ENCODE results near the gene PA2G4.
"Not testable (repeated sequence)": the region's sequence is repeated elsewhere in the genome, so short reads cannot be mapped to it uniquely, and the experiment has no call there.

The PA2G4 gene

GRCh38 chr12:56110571-56110970, 6.2 kb downstream of the PA2G4 start:
- H3K36me3 ChIP-seq (ENCODE audit: control insufficient read depth in 2 of 2, insufficient read depth in 2 of 2, low read length in 2 of 2), result peaks cover 49 to 64% of the 10 kb centered on the region in 2 donors
- no peak overlapping the region for H3K9ac ChIP-seq (ENCODE audit: low read depth in 1 of 2, low read length in 2 of 2)
- peaks cover 8 to 10% of the 10 kb centered on the region in 2 donors for H3K4me1 ChIP-seq (ENCODE audit: control insufficient read depth in 2 of 2, insufficient read depth in 2 of 2, low read length in 2 of 2)
- no peak overlapping the region for H3K27ac ChIP-seq (ENCODE audit: low read depth in 2 of 2, low read length in 2 of 2)
- no peaks in the 10 kb centered on the region for H3K9me3 ChIP-seq (ENCODE audit: control insufficient read depth in 2 of 2, low read length in 2 of 2)
- H3K4me3 ChIP-seq (ENCODE audit: low read length in 2 of 2), result no peak overlapping the region
- H3K27me3 ChIP-seq (ENCODE audit: control insufficient read depth in 2 of 2, insufficient read depth in 2 of 2, low read length in 2 of 2), result no peaks in the 10 kb centered on the region

DNA sequence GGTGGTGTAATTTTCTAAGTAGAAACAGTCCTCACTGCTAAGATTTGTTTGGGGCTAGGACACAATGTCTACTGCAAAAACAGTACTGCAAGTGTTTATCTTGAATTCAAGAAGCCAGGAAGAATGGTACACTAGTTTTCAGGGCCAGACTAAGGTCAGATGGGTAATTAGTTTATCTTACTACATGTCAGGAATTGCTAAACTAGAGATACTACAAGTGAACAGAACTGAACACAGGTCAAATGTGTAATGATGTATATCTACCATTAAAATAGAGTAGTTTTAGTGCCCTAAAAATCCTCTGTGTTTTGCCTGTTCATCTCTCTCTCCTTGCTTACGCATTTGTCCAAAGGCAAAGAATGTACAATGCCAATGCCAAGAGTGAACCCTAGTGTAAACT, 9.7 kb downstream of the PA2G4 start:
- H3K9me3 ChIP-seq (ENCODE audit: control insufficient read depth in 2 of 2, low read length in 2 of 2), result no peaks in the 10 kb centered on the region
- no peak overlapping the region for H3K4me3 ChIP-seq (ENCODE audit: low read length in 2 of 2)
- H3K36me3 ChIP-seq (ENCODE audit: control insufficient read depth in 2 of 2, insufficient read depth in 2 of 2, low read length in 2 of 2), result peaks cover 28 to 42% of the 10 kb centered on the region in 2 donors
- H3K27me3 ChIP-seq (ENCODE audit: control insufficient read depth in 2 of 2, insufficient read depth in 2 of 2, low read length in 2 of 2), result no peaks in the 10 kb centered on the region
- H3K27ac ChIP-seq (ENCODE audit: low read depth in 2 of 2, low read length in 2 of 2), result no peak overlapping the region
- no peak overlapping the region for H3K9ac ChIP-seq (ENCODE audit: low read depth in 1 of 2, low read length in 2 of 2)
- peaks cover 9 to 12% of the 10 kb centered on the region in 2 donors for H3K4me1 ChIP-seq (ENCODE audit: control insufficient read depth in 2 of 2, insufficient read depth in 2 of 2, low read length in 2 of 2)

GRCh38 chr12:56115329-56115728, 11.0 kb downstream of the PA2G4 start:
- H3K36me3 ChIP-seq (ENCODE audit: control insufficient read depth in 2 of 2, insufficient read depth in 2 of 2, low read length in 2 of 2), result peaks cover 21 to 31% of the 10 kb centered on the region in 2 donors
- peaks cover 18 to 20% of the 10 kb centered on the region in 2 donors for H3K4me1 ChIP-seq (ENCODE audit: control insufficient read depth in 2 of 2, insufficient read depth in 2 of 2, low read length in 2 of 2)
- H3K9me3 ChIP-seq (ENCODE audit: control insufficient read depth in 2 of 2, low read length in 2 of 2), result no peaks in the 10 kb centered on the region
- H3K4me3 ChIP-seq (ENCODE audit: low read length in 2 of 2), result peak overlapping the region; percentile 82 to 92
- peak overlapping the region in 1 of 2 donors; percentile 96 for H3K27ac ChIP-seq (ENCODE audit: low read depth in 2 of 2, low read length in 2 of 2)
- no peaks in the 10 kb centered on the region for H3K27me3 ChIP-seq (ENCODE audit: control insufficient read depth in 2 of 2, insufficient read depth in 2 of 2, low read length in 2 of 2)
- H3K9ac ChIP-seq (ENCODE audit: low read depth in 1 of 2, low read length in 2 of 2), result peak overlapping the region; percentile 91 to 99

DNA sequence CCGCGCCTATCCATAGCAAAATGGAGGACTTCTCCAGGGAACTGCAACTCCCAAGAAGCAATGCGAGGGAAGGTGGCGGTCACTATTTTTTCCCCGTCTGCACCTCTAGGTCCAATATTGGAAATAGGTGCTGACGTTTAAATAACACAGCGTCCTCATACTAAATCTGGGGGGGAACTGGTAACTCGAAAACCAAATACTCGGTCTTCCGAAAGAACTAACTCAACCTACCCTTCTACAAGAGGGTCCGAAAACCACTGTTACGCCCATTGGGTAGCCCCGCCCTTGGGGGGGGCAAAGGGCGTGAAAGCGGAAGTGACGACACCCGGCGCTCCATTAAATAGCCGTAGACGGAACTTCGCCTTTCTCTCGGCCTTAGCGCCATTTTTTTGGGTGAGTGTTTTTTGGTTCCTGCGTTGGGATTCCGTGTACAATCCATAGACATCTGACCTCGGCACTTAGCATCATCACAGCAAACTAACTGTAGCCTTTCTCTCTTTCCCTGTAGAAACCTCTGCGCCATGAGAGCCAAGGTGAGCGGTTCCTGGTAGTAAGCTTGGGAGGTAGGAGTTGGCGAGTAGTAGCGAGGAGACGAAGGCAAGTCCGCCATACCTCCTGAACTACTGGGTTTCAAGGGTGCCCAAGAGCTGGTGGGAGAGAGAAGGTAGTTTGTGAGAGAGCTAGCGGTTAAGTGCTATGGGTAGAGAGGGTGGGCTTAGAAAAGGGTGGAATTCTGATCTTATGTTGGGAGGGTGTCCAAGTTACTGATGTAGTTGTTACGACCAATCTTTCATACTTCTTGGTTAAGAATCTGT, 12.1 kb downstream of the PA2G4 start, which contains the start of gene RPL41:
RPL41 (plus strand) TSS at position 367 of the 815 bp plus-strand sequence.
- Histone ChIP-seq H3K36me3 (ENCODE audit: control insufficient read depth in 2 of 2, insufficient read depth in 2 of 2, low read length in 2 of 2) (peaks cover 17 to 32% of the 10 kb centered on the region in 2 donors), H3K27ac (ENCODE audit: low read depth in 2 of 2, low read length in 2 of 2) (peak within 1 kb of the TSS; percentile 94 to 96), H3K27me3 (ENCODE audit: control insufficient read depth in 2 of 2, insufficient read depth in 2 of 2, low read length in 2 of 2) (no peaks in the 10 kb centered on the region), H3K9ac (ENCODE audit: low read depth in 1 of 2, low read length in 2 of 2) (peak within 1 kb of the TSS; percentile 91 to 99), H3K4me3 (ENCODE audit: low read length in 2 of 2) (peak within 1 kb of the TSS; percentile 82 to 92), H3K9me3 (ENCODE audit: control insufficient read depth in 2 of 2, low read length in 2 of 2) (no peaks in the 10 kb centered on the region), H3K4me1 (ENCODE audit: control insufficient read depth in 2 of 2, insufficient read depth in 2 of 2, low read length in 2 of 2) (peaks cover 18 to 20% of the 10 kb centered on the region in 2 donors)

- not testable (repeated sequence) for H3K27me3 ChIP-seq (ENCODE audit: control insufficient read depth in 2 of 2, insufficient read depth in 2 of 2, low read length in 2 of 2); H3K9me3 ChIP-seq (ENCODE audit: control insufficient read depth in 2 of 2, low read length in 2 of 2)
- Histone ChIP-seq H3K27ac (ENCODE audit: low read depth in 2 of 2, low read length in 2 of 2) (peak overlapping the region; percentile 95 to 96), H3K4me1 (ENCODE audit: control insufficient read depth in 2 of 2, insufficient read depth in 2 of 2, low read length in 2 of 2) (peaks cover 18 to 20% of the 10 kb centered on the region in 2 donors), H3K4me3 (ENCODE audit: low read length in 2 of 2) (peak overlapping the region; percentile 87 to 92), H3K9ac (ENCODE audit: low read depth in 1 of 2, low read length in 2 of 2) (peak overlapping the region; percentile 97 to 99), H3K36me3 (ENCODE audit: control insufficient read depth in 2 of 2, insufficient read depth in 2 of 2, low read length in 2 of 2) (peaks cover 12 to 30% of the 10 kb centered on the region in 2 donors)
Measured at GRCh38 chr12:56117082-56117706, 12.8 kb downstream of the PA2G4 start.

DNA sequence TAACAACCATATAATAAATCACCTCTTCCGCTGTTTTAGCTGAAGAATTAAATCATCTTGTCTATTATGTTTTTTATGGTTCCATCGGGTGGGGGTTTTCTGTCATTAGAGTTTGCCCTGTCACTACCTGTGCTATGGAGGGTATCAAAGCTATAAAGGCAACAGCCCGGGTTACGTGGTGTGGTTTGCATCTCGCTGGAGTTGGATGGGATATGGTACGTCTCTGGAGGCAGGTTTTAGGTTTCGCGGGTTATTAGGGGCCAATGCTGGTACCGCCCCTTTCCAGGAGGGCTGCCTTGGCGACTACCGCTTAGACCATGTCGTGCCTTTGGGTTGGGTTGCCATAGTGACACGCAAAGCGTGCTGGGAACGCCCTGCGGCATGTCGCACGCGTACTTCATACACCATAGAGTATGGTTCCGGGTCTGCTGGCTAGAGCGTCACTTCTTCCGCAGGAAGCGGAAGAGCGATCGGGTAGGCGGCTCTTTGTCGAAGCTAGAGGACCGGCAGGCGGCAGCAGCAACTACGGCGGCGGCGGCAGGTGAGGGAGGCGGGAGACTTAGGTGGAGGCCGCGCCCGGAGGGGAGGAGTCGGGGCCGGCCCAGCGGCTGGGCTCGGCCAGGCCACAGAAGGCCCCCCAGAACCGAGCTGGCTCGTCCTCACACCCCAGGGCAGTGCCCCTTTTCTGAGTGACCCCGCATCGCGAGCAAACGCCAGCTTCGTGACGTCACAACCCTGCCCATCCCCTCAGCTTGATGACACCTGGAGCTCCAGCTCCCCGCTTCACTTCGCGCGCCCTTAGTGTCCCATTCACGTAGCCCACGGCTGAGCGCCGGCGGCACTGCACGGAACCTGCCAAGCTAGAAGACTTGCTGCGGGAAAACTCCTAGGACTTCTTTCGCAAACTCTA, 13.7 kb downstream of the PA2G4 start, which contains the start of gene ZC3H10:
ZC3H10 (plus strand) TSS at position 489 of the 910 bp plus-strand sequence. CDS start 2,297 bp downstream, outside the sequence.
- H3K4me3 ChIP-seq (ENCODE audit: low read length in 2 of 2), result peak within 1 kb of the TSS; percentile 87 to 92
- H3K9ac ChIP-seq (ENCODE audit: low read depth in 1 of 2, low read length in 2 of 2), result peak within 1 kb of the TSS; percentile 97 to 99
- peaks cover 11 to 27% of the 10 kb centered on the region in 2 donors for H3K36me3 ChIP-seq (ENCODE audit: control insufficient read depth in 2 of 2, insufficient read depth in 2 of 2, low read length in 2 of 2)
- H3K27me3 ChIP-seq (ENCODE audit: control insufficient read depth in 2 of 2, insufficient read depth in 2 of 2, low read length in 2 of 2), result no peaks in the 10 kb centered on the region
- peak within 1 kb of the TSS; percentile 95 to 96 for H3K27ac ChIP-seq (ENCODE audit: low read depth in 2 of 2, low read length in 2 of 2)
- peaks cover 18 to 20% of the 10 kb centered on the region in 2 donors for H3K4me1 ChIP-seq (ENCODE audit: control insufficient read depth in 2 of 2, insufficient read depth in 2 of 2, low read length in 2 of 2)
- H3K9me3 ChIP-seq (ENCODE audit: control insufficient read depth in 2 of 2, low read length in 2 of 2), result no peaks in the 10 kb centered on the region

DNA sequence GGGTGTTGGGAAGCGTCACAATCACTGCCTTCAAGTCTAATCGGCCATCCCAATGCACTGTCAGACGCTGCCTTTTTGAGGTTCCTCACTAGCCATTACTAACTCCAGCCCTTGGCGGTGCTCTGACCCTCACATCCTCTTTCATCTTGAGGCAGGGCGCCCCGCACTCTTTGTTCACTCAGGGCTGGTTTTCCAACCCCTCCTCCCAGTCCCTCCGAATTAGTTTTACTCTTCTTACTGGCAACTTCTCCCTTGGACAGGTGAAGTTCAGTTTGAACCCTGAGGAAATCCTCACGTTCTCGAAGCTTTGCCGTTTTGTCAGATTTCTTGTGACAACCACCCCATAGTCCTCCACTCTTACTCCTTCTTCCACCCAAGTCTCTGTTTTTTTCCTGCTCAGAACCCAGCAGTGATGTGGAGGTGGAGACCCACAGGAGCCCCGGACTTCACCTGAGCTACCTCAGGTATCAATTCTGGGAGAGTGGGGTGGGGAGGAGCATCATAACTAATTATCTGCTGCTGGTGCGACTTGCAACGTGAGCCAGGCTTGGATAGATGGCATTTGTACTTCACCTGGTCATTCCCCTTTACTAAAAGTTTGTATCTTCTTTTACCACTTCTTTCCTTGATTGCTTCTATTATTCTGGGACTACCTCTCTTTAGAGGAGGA, 14.5 kb downstream of the PA2G4 start:
- H3K4me1 ChIP-seq (ENCODE audit: control insufficient read depth in 2 of 2, insufficient read depth in 2 of 2, low read length in 2 of 2), result peaks cover 18 to 20% of the 10 kb centered on the region in 2 donors
- H3K27ac ChIP-seq (ENCODE audit: low read depth in 2 of 2, low read length in 2 of 2), result peak overlapping the region; percentile 95 to 96
- H3K27me3 ChIP-seq (ENCODE audit: control insufficient read depth in 2 of 2, insufficient read depth in 2 of 2, low read length in 2 of 2), result no peaks in the 10 kb centered on the region
- peaks cover 8 to 22% of the 10 kb centered on the region in 2 donors for H3K36me3 ChIP-seq (ENCODE audit: control insufficient read depth in 2 of 2, insufficient read depth in 2 of 2, low read length in 2 of 2)
- no peaks in the 10 kb centered on the region for H3K9me3 ChIP-seq (ENCODE audit: control insufficient read depth in 2 of 2, low read length in 2 of 2)
- peak overlapping the region; percentile 82 to 87 for H3K4me3 ChIP-seq (ENCODE audit: low read length in 2 of 2)
- peak overlapping the region; percentile 75 to 97 for H3K9ac ChIP-seq (ENCODE audit: low read depth in 1 of 2, low read length in 2 of 2)

DNA sequence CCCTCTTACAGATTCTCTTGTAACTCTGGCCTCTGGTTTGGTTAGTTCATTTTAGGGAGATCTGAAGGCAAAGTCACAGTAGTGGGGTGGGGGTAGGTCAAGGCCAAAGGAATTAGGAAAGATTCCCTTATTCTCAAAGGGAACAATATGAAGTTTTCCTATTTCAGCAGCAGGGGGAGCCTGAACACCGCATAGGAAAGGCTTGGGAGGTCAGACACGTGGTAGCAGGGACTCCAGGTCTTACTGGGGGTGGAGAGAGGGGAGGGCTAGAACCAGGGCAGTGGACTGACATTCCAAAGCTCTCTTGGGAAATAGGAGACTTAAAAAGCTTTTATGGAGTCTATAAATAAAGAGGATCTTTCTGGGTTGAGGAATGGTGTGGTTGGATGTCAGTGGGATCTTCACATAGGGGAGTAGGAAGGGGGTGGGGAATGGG, 15.0 kb downstream of the PA2G4 start:
- Histone ChIP-seq H3K9me3 (ENCODE audit: control insufficient read depth in 2 of 2, low read length in 2 of 2) (no peaks in the 10 kb centered on the region), H3K4me3 (ENCODE audit: low read length in 2 of 2) (peak overlapping the region; percentile 82 to 87), H3K27ac (ENCODE audit: low read depth in 2 of 2, low read length in 2 of 2) (peak overlapping the region; percentile 35 to 96), H3K4me1 (ENCODE audit: control insufficient read depth in 2 of 2, insufficient read depth in 2 of 2, low read length in 2 of 2) (peaks cover 18 to 20% of the 10 kb centered on the region in 2 donors), H3K36me3 (ENCODE audit: control insufficient read depth in 2 of 2, insufficient read depth in 2 of 2, low read length in 2 of 2) (peaks cover 7 to 19% of the 10 kb centered on the region in 2 donors), H3K27me3 (ENCODE audit: control insufficient read depth in 2 of 2, insufficient read depth in 2 of 2, low read length in 2 of 2) (no peaks in the 10 kb centered on the region), H3K9ac (ENCODE audit: low read depth in 1 of 2, low read length in 2 of 2) (peak overlapping the region in 1 of 2 donors; percentile 97)

Measured in mucosa of rectum (tissue), 2 donors.